Sigmoid colon (tissue), 4 donors: ENCODE measurements around the gene FGFRL1.

Experiments
- EP300 ChIP-seq, 4 donors: sonication (generic); formaldehyde crosslinking; IDR thresholded peaks; one replicate each; pipeline ENCODE4 v1.6.1; 2017; ENCODE audit warnings: antibody characterized with exemption in 4 of 4
- POLR2A ChIP-seq, 2 donors: fragments of 450-650 bp; IDR thresholded peaks; one replicate each; pipeline ENCODE4 v1.6.1; 2016; ENCODE audit warnings: antibody characterized with exemption in 2 of 2, mild to moderate bottlenecking in 2 of 2, moderate library complexity in 2 of 2
- POLR2AphosphoS5 ChIP-seq, 4 donors: sonication (generic); formaldehyde crosslinking; IDR thresholded peaks; one replicate each; pipeline ENCODE4 v1.6.1; 2017; ENCODE audit warnings: antibody characterized with exemption in 4 of 4
- TF ChIP-seq, protein P1 (sequence below), 4 experiments: fragments of 450-650 bp in 3 of 4; fragments of 200-600 bp in 1 of 4; IDR thresholded peaks; one replicate each; pipeline ENCODE4 v1.5.1; 2016 to 2019; ENCODE audit warnings: antibody characterized with exemption in 4 of 4, mild to moderate bottlenecking in 3 of 4, moderate library complexity in 2 of 4

DNA sequence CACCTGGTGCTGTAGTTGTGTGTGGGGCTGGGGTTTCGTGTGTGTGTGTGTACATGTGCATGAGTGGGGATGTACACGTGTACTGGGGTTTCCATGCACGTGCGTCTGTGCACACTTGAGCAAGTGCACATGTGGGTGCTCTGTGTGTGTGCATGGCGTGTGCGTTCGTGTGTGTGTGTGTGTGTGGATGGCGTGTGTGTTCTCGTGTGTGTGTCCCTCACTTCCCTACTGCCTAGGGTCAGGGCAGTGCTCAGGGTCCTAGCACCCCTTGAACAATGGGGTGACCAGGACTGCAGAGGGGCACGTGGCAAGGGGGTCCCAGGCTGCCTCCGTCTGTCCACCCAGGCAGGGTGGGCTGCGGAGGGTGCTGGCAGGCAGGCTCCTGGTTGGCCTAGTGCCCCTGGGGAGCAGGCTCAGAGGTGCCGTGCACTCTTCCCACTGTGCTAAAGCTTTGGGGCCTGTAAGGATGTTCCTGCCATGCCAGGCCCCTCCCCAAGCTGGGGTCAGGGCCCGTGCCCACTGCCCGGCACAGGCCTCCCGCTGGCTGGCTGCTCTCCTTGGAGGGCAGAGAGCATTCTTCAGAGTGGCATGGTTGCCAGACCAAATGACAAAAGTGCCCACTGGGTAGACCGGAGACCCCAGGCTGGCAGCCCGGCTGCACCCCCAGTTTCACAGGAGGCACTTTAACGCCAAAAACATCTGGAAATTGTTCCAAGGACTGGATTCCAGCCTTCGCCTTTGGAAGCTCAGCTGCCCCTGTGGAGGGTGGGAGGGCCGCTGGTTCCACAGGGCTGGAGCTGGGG lies 29.1 kb downstream of the FGFRL1 start:
- no peak for TF ChIP-seq POLR2A (IDR thresholded peaks at IDR 0.05)
- TF ChIP-seq, protein P1, sequence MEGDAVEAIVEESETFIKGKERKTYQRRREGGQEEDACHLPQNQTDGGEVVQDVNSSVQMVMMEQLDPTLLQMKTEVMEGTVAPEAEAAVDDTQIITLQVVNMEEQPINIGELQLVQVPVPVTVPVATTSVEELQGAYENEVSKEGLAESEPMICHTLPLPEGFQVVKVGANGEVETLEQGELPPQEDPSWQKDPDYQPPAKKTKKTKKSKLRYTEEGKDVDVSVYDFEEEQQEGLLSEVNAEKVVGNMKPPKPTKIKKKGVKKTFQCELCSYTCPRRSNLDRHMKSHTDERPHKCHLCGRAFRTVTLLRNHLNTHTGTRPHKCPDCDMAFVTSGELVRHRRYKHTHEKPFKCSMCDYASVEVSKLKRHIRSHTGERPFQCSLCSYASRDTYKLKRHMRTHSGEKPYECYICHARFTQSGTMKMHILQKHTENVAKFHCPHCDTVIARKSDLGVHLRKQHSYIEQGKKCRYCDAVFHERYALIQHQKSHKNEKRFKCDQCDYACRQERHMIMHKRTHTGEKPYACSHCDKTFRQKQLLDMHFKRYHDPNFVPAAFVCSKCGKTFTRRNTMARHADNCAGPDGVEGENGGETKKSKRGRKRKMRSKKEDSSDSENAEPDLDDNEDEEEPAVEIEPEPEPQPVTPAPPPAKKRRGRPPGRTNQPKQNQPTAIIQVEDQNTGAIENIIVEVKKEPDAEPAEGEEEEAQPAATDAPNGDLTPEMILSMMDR (IDR thresholded peaks at IDR 0.05), result no peak
- TF ChIP-seq POLR2AphosphoS5 (IDR thresholded peaks at IDR 0.05), result no peak
- TF ChIP-seq EP300 (IDR thresholded peaks at IDR 0.05), result no peak
